Muscle layer of duodenum (tissue), 2 donors: Measurements from ENCODE around the gene TNNT2.

Experiments
- H3K27ac ChIP-seq: one replicate; pipeline ENCODE4 v1.7.0; 2013; ENCODE audit warnings: mild to moderate bottlenecking, low read length
- H3K27me3 ChIP-seq: one replicate; pipeline ENCODE4 v1.7.0; 2013; ENCODE audit warnings: low read depth, mild to moderate bottlenecking, control low read depth, low read length
- H3K36me3 ChIP-seq, 2 donors: one replicate each; pipeline ENCODE4 v1.7.0; 2013; ENCODE audit warnings: low read length in 2 of 2, control low read depth in 1 of 2, mild to moderate bottlenecking in 1 of 2; ENCODE audit not compliant: insufficient read depth in 2 of 2, control insufficient read depth in 1 of 2
- H3K4me1 ChIP-seq, 2 donors: one replicate each; pipeline ENCODE4 v1.7.0; 2013; ENCODE audit warnings: low read length in 2 of 2, mild to moderate bottlenecking in 2 of 2, control low read depth in 1 of 2, moderate library complexity in 1 of 2; ENCODE audit not compliant: insufficient read depth in 2 of 2, control insufficient read depth in 1 of 2
- H3K4me3 ChIP-seq, 2 donors: one replicate each; pipeline ENCODE4 v1.7.0; 2013; ENCODE audit warnings: low read length in 2 of 2, low read depth in 1 of 2, mild to moderate bottlenecking in 1 of 2
- H3K9me3 ChIP-seq, 2 donors: one replicate each; pipeline ENCODE4 v1.7.0; 2013; ENCODE audit warnings: low read length in 2 of 2, control low read depth in 1 of 2, mild to moderate bottlenecking in 1 of 2; ENCODE audit not compliant: control insufficient read depth in 1 of 2
- donor health status: healthy.

The TNNT2 gene

DNA sequence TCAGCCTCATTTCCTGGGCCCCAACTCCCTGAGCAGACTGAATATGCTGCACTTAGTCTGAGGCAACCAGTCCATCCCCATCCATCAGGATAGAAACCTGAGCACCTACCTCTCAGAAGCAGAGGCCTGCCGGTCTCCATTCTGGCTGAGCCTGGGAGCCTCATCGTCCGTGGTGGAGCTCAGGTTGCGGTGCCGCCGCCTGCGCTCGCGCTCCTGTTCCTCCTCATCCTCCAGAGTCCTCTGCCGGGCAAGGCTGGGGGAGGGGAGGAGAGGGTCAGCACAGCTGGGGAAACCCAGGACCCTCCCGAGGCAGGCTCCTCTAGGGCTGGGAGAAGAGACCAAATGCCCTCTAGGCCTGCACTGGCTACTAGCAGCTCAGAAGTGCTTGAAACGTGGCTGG is 11.6 kb upstream of the TNNT2 start:
- Histone ChIP-seq H3K36me3 (peaks cover 0 to under 1% of the 10 kb centered on the region in 2 donors), H3K27me3 (no peaks in the 10 kb centered on the region), H3K27ac (no peak overlapping the region), H3K4me1 (no peaks in the 10 kb centered on the region), H3K4me3 (no peak overlapping the region), H3K9me3 (no peaks in the 10 kb centered on the region)

DNA sequence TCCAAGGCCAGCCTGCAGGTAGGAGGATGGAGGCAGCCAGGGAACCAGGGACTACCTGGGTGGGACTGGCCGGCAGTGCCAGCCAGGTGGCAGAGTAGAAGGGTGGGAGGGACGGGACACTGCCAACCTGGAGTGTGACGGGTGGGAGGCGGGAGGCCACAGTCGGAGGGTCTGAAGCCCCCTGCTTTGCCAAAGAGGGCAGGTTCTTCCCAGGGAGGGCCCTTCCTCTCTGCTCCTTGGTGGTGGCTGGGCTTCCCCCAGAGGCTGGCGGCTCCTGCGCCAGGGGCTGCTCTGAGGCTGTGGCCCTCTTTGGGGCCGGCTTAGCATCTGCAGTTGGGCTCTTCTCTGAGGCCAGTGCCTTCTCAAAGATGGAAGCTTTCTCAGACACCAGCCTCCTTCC is 8.7 kb upstream of the TNNT2 start:
- H3K27me3 ChIP-seq = no peaks in the 10 kb centered on the region
- H3K27ac ChIP-seq = no peak overlapping the region
- no peak overlapping the region for H3K4me3 ChIP-seq
- peaks cover 0 to 4% of the 10 kb centered on the region in 2 donors for H3K36me3 ChIP-seq
- no peaks in the 10 kb centered on the region for H3K9me3 ChIP-seq
- H3K4me1 ChIP-seq = no peaks in the 10 kb centered on the region

DNA sequence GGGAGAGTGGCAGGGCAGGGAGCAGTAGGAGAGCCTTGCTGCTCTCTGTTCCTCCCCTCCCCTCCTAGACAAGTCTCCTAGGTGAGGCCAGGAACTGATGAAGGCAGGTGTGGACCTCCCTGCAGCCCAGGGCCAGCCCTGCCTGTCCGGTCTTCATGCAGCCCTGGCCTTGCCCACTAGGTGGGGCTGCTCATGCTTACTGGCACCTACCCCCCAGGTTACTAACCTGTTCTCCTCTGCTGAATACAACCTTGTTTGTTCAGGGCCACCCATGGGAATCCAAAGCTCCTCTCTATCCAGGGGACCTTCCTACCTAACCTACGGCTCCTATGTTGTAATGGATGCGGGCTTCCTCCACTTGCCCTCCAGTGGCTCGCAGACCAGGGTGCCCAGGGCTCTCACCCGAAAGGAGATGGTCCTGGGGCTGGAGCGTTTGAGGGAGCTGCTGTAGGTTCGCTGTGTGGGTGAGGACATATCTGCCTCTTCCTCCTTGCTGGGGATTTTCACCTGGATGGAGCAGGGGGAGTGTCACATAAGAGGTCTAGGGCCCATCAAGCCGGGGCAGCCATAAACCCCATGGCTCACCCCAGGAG is 7.9 kb upstream of the TNNT2 start:
- H3K4me1 ChIP-seq = no peaks in the 10 kb centered on the region
- H3K36me3 ChIP-seq = peaks cover 0 to 4% of the 10 kb centered on the region in 2 donors
- no peak overlapping the region for H3K4me3 ChIP-seq
- H3K9me3 ChIP-seq = no peaks in the 10 kb centered on the region
- H3K27me3 ChIP-seq = no peaks in the 10 kb centered on the region
- no peak overlapping the region for H3K27ac ChIP-seq

DNA sequence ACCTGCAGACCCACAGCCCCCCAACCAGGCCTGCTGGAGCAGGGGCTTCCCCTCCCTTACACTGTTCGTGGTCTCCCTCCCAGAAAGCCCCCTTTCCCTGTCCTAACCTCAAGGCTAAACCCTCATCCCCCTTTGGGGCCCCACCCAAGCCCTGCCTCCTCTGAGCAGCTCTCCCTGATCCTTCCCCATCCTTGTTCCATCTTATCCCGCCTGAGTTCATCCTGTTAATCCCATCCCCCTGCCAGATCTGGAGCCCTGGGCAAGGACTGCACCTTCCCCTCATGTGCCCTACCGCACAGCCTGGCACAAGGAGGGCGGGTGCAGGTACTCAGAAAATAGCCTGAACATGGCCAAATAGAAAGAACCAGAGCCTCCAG is 6.9 kb upstream of the TNNT2 start:
- Histone ChIP-seq H3K4me3 (no peak overlapping the region), H3K27me3 (no peaks in the 10 kb centered on the region), H3K9me3 (no peaks in the 10 kb centered on the region), H3K36me3 (peaks cover 0 to 4% of the 10 kb centered on the region in 2 donors), H3K27ac (no peak overlapping the region), H3K4me1 (no peaks in the 10 kb centered on the region)

DNA sequence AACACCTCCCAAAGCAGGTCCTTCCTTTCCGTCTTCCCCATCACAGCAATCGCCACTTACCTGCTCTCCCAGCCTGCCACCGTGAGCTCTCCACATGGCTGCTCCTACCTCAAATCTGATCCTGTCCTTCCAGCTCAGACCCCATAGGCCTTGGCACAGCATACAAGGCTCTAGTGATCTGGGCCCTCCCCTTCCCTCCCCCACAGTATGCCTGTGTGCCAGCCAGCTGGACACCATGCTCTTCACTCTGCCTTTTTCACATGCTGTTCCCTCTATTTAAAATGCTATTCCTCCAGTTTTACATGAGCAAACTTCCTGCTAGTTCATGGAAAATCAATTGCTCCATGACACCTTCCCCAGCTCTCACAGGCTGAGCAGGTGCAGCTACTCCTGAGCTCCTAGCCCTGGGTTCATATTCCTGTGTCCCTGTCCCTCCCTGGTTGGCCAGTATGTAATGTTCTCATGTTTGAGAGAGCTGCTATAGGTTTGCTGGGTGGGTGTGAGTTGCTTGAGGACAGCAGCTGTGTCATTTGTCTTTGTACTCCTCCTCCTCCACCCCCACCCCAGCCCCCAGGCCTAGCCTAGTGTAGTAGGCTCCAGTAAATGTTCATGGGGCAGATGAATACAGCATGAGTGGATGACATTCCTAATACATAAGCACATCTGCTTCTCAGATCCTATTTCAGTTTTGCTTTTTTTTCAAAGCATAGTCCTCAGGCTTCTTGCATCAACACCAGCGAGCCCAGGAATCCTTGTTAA is 6.3 kb upstream of the TNNT2 start:
- Histone ChIP-seq H3K27ac (no peak overlapping the region), H3K36me3 (peaks cover 0 to 4% of the 10 kb centered on the region in 2 donors), H3K27me3 (no peaks in the 10 kb centered on the region), H3K9me3 (no peaks in the 10 kb centered on the region), H3K4me1 (no peaks in the 10 kb centered on the region), H3K4me3 (no peak overlapping the region)

DNA sequence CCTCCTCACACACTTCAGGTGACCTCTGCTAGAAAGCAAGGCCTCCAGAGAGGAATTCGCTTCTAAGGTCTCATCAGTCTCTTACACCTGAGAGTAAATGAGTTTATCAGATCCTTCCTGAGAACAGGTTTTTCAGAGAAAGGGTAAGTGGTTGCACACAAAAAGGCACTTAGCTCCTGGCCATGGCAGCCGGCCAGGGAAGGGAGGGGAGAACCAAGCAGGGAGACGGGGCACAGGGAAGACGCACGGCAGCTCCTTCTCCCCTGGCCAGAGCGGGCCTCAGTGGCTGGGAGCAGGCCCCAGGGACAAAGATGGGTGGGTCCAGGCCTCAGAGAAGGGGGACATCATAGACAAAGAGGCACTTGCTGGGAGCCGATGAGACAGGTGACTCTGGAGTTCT is 3.6 kb upstream of the TNNT2 start:
- no peak overlapping the region for H3K27ac ChIP-seq
- H3K4me1 ChIP-seq = no peaks in the 10 kb centered on the region

DNA sequence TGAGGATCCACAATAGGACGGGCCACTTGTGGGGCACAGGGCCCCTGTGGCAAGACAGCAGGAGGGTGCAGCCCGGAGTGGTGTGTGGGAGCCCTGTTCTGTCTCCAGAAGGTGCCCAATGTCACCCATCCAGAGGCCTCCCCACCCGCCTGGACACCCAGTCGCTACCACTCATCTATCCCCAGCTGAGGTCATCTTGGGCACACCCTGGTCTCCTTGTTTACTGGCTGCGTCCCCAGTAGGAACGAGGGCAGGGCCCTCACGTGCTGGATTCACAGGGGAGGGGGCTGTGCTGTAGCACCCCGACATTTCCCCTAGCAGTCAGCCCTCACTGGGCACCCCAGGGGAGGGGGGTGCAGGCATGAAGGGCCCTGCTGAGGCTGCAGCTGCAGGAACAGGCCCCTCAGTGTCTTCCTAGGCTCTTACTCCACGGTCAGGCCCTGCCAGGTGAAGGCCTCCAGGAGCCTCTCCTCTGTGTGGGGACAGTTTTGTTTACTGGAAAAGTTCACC is 2.3 kb upstream of the TNNT2 start:
- no peaks in the 10 kb centered on the region for H3K9me3 ChIP-seq
- H3K36me3 ChIP-seq = peaks cover 0 to 4% of the 10 kb centered on the region in 2 donors
- H3K4me3 ChIP-seq = no peak overlapping the region
- no peaks in the 10 kb centered on the region for H3K4me1 ChIP-seq
- no peak overlapping the region for H3K27ac ChIP-seq
- peaks cover 3% of the 10 kb centered on the region for H3K27me3 ChIP-seq

More for the DNA sequence above, 3.6 kb upstream of the TNNT2 start:
- H3K36me3 ChIP-seq = peaks cover 0 to 4% of the 10 kb centered on the region in 2 donors
- no peaks in the 10 kb centered on the region for H3K9me3 ChIP-seq
- no peaks in the 10 kb centered on the region for H3K27me3 ChIP-seq
- H3K4me3 ChIP-seq = no peak overlapping the region

DNA sequence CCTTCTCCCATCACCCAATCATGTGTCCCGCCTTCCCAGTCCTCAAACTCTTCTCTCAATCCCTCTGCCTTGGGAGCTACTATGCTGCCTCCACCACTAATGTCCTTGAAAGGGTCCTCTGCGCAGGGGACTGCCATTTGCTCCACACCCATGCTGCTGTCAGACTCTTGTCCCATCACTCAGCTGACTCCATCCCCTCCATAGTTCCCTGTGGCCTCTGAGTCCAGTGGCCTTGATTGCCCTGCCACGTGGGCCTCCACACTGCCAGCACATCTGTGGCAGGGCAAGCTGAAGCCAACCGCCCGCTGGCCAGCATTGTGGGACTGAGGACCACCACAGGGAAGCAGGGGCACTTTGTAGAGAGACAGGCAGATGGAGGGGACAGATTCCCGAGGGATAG is 1.3 kb upstream of the TNNT2 start:
- Histone ChIP-seq H3K4me1 (no peaks in the 10 kb centered on the region), H3K9me3 (no peaks in the 10 kb centered on the region), H3K27me3 (peaks cover 3% of the 10 kb centered on the region), H3K27ac (no peak overlapping the region), H3K36me3 (peaks cover 0 to under 1% of the 10 kb centered on the region in 2 donors), H3K4me3 (no peak overlapping the region)

DNA sequence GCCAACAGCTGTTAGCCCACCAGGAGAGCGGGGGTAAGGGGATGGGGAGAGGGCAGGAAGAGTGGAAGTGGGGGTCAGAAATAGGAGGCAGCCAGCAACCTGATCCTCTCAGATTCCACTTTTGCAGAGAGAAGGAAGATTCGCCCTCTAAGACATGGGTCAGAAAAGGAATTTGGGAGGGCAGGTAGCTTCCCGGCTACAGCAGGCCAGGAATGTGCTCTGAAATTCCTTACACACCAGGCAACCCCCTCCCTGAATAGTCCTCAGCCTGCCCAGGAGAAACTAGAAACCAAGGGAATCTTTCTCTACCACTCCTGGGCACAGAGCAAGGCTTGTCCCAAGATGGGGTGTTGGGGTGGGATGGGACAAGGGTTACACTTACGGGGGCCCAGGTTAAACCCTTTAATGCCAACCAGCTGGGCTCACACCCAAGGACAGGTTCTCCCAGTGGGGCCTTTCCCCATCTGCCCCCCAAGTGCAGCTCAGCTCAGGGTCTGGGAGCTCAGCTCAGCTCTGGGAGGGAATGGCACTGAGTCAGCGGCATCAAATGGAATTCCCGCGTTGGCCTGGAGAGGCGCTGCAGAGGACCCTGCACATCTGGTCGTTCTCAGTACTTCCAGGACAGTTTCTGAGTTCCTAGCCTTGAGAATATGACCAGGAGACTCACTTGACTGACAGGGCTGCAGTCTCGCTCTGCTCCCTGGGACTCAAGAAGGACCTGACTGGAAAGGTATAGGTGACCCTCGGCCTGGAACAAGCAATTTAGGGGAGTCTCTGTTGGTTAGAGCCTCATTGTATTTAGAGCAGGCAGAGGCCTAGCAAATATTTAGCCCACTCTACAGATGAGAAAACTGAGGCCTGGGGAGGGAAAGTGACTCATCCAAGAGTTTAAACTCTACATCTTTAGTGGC is 761 bp downstream of the TNNT2 start:
- peaks cover 8% of the 10 kb centered on the region for H3K27me3 ChIP-seq
- H3K4me1 ChIP-seq = no peaks in the 10 kb centered on the region
- no peaks in the 10 kb centered on the region for H3K36me3 ChIP-seq
- H3K27ac ChIP-seq = no peak overlapping the region
- H3K4me3 ChIP-seq = no peak overlapping the region
- H3K9me3 ChIP-seq = no peaks in the 10 kb centered on the region

DNA sequence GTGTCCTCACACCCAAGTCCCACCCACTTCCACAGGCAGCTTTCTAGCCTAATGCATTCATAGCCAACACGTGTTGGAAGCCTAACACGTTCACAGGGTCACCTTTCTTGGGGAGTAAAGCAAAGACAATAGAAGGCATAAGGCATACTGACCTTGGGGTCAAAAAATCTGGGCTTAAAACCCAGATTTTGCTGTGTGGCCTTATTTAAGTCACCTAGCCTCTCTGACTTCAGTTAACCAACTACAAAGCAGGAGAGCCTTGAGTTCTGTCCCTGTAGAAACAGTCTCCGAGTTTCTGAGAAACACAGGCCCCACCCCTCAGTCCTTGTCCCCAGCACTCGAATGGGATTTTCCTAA is 1.4 kb downstream of the TNNT2 start:
- Histone ChIP-seq H3K27ac (no peak overlapping the region), H3K4me3 (no peak overlapping the region), H3K4me1 (no peaks in the 10 kb centered on the region), H3K9me3 (no peaks in the 10 kb centered on the region), H3K27me3 (peaks cover 8% of the 10 kb centered on the region), H3K36me3 (no peaks in the 10 kb centered on the region)

DNA sequence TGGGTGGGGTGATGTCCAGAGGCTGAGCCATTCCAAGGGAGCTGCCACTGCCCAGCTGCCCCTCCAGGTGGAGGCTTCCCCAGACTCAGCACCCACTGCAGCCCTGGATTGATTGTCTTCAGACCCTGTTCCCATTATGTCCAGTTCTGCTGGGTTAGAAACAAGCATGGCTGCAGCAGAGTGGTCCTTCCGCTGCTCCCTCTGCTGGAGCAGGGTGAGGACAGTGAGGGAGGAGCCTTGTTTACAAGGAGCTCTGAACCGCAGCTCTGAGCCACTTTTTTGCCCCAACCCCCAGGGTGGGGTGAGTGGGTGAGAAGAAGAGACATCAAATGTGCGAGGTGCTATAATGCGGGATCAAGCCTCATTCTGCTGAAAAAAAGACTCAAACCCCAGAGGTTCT is 2.3 kb downstream of the TNNT2 start:
- Histone ChIP-seq H3K9me3 (no peaks in the 10 kb centered on the region), H3K27ac (no peak overlapping the region), H3K36me3 (no peaks in the 10 kb centered on the region), H3K27me3 (peaks cover 8% of the 10 kb centered on the region), H3K4me1 (no peaks in the 10 kb centered on the region), H3K4me3 (no peak overlapping the region)
